ENCODE measurements around the gene FLOT1. TPM values are rescaled to one million over a fixed set of nuclear protein-coding genes. Genes with fewer than 3 reads are reported as not detected.
A peak's percentile ranks its signal among the peaks of the same experiment; 100 is the strongest.

Gene FLOT1
- total and polyA plus RNA-seq, 9 of the 15 experiments (the other 6 are each of a cell fraction or from before 2014, with no cell fraction given), result 11.7 to 149 (median 118) TPM

DNA sequence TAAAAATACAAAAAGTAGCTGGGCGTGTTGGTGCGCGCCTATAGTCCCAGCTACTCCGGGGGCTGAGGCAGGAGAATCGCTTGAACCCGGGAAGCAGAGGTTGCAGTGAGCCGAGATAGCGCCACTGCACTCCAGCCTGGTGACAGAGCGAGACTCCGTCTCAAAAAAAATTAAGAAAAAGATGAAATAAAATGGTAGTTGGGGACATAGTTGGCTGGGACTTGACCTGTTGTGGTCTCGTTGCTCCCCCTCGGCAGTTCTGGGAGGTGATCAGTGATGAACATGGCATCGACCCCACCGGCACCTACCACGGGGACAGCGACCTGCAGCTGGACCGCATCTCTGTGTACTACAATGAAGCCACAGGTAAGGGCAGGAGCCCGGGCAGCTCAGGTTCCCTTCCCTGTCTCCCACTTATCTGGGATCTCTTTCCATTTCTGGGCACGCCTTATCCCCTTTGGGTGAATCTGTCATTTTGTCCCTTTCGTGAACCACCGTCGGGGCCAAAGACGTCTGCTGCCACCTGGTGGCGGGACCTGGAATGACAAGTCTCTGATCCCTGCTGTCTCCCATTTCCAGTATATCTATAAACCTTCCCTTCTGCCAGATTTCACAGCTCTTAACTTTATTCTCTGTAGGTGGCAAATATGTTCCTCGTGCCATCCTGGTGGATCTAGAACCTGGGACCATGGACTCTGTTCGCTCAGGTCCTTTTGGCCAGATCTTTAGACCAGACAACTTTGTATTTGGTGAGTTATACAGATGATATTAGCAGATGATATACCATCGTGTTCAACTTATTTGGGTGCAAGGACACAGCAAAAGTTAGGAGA is 20.0 kb downstream of the FLOT1 start (continued):
- TF ChIP-seq NR3C1 (CRISPR knock-in tag; IDR thresholded peaks at IDR 0.05), result no peak
- TF ChIP-seq GATA2 (CRISPR knock-in tag; IDR thresholded peaks at IDR 0.05), result peak; percentile 83
- TF ChIP-seq NELFE (IDR thresholded peaks at IDR 0.05; ENCODE audit: insufficient read depth, insufficient read length), result no peak
- TF ChIP-seq U2AF2 (optimal IDR thresholded peaks at IDR 0.05; ENCODE audit: low read depth, low read length), result no peak
- no peak for TF ChIP-seq ZNF3 (CRISPR knock-in tag; IDR thresholded peaks at IDR 0.05)
- no peak for TF ChIP-seq ATF1 (CRISPR knock-in tag; IDR thresholded peaks at IDR 0.05)
- TF ChIP-seq ATF1 (tag; IDR thresholded peaks at IDR 0.05), result peak; percentile 24; the same call in 1 of the 2 replicates
- no peak for TF ChIP-seq SMARCE1 (IDR thresholded peaks at IDR 0.05)
- TF ChIP-seq, protein P1, sequence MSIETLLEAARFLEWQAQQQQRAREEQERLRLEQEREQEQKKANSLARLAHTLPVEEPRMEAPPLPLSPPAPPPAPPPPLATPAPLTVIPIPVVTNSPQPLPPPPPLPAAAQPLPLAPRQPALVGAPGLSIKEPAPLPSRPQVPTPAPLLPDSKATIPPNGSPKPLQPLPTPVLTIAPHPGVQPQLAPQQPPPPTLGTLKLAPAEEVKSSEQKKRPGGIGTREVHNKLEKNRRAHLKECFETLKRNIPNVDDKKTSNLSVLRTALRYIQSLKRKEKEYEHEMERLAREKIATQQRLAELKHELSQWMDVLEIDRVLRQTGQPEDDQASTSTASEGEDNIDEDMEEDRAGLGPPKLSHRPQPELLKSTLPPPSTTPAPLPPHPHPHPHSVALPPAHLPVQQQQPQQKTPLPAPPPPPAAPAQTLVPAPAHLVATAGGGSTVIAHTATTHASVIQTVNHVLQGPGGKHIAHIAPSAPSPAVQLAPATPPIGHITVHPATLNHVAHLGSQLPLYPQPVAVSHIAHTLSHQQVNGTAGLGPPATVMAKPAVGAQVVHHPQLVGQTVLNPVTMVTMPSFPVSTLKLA (conservative IDR thresholded peaks at IDR 0.05), result peak; percentile 69 to 79
- TF ChIP-seq ZNF445 (CRISPR knock-in tag; IDR thresholded peaks at IDR 0.05; ENCODE audit: low read depth), result no peak
- TF ChIP-seq NCOA6 (IDR thresholded peaks at IDR 0.05), result no peak; the same call in 1 of the 2 replicates
- TF ChIP-seq STAT5B (CRISPR knock-in tag; IDR thresholded peaks at IDR 0.05), result no peak
- TF ChIP-seq, protein P2, sequence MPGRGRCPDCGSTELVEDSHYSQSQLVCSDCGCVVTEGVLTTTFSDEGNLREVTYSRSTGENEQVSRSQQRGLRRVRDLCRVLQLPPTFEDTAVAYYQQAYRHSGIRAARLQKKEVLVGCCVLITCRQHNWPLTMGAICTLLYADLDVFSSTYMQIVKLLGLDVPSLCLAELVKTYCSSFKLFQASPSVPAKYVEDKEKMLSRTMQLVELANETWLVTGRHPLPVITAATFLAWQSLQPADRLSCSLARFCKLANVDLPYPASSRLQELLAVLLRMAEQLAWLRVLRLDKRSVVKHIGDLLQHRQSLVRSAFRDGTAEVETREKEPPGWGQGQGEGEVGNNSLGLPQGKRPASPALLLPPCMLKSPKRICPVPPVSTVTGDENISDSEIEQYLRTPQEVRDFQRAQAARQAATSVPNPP (IDR thresholded peaks at IDR 0.05; ENCODE audit: borderline replicate concordance, insufficient read depth, insufficient read length), result no peak
- TF ChIP-seq GABPA (tag; conservative IDR thresholded peaks at IDR 0.05; ENCODE audit: low read depth), result no peak
- TF ChIP-seq POU5F1 (IDR thresholded peaks at IDR 0.05; ENCODE audit: borderline replicate concordance, low read depth, low read length, partially characterized antibody), result no peak
- TF ChIP-seq, protein P3, sequence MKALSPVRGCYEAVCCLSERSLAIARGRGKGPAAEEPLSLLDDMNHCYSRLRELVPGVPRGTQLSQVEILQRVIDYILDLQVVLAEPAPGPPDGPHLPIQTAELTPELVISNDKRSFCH (CRISPR knock-in tag; IDR thresholded peaks at IDR 0.05), result no peak
- TF ChIP-seq, protein P3 (tag; IDR thresholded peaks at IDR 0.05), result peak; percentile 71; the same call in 1 of the 2 replicates
- no peak; the same call in 1 of the 2 replicates for TF ChIP-seq TEAD4 (IDR thresholded peaks at IDR 0.05; ENCODE audit: low read length)
- TF ChIP-seq TEAD4 (CRISPR knock-in tag; IDR thresholded peaks at IDR 0.05; ENCODE audit: borderline replicate concordance), result no peak
- no peak for TF ChIP-seq JUN (IDR thresholded peaks at IDR 0.05; ENCODE audit: borderline replicate concordance, low read depth, low read length)
- TF ChIP-seq JUN (CRISPR knock-in tag; IDR thresholded peaks at IDR 0.05; ENCODE audit: borderline replicate concordance), result no peak
- no peak for TF ChIP-seq PPARD (CRISPR knock-in tag; IDR thresholded peaks at IDR 0.05)
- TF ChIP-seq HMG20B (CRISPR knock-in tag; IDR thresholded peaks at IDR 0.05), result no peak
- no peak for TF ChIP-seq ZNF165 (CRISPR knock-in tag; IDR thresholded peaks at IDR 0.05; ENCODE audit: borderline replicate concordance)
- no peak for TF ChIP-seq ZNF764 (CRISPR knock-in tag; IDR thresholded peaks at IDR 0.05; ENCODE audit: low read depth)
- peak; percentile 95 for TF ChIP-seq HDGF (IDR thresholded peaks at IDR 0.05)
- no peak for TF ChIP-seq KAT2B (IDR thresholded peaks at IDR 0.05; ENCODE audit: low read depth, low read length)
